ENCODE measurements around the gene PRKCE. TPM values are rescaled to one million over a fixed set of nuclear protein-coding genes. Genes with fewer than 3 reads are reported as not detected.

The PRKCE gene
- total RNA-seq, 6 experiments from 2014 or later, result 5.2 to 18.8 (median 11.0) TPM

DNA sequence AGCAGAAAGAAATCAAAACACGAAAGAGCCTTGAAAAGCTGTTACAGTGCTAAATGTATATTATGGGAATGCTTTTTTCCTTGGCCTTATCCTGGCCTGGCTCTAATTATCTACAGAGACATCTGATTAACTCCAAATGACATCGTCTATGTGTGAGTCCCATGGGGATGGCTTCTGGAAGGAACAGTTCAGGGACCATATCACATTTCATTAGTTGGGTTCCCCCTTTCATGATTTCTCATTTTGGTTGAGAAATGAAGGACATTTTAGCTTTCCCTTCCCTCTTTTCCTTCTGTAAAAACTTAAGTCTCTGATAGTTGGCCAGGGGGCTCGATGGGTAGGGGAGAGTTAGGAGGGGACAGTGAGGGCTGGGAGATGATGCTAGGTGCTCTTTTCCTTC, 116.7 kb downstream of the PRKCE start:
- intact Hi-C loops (cut with DNase I), result no loop called here
- WGBS (ENCODE audit: insufficient coverage, low coverage, low lambda C conversion rate, missing lambda C conversion rate), result 88% methylated on average over 2 of the region's 3 CpGs
- no peak overlapping the region for H3K27ac ChIP-seq
- no peaks in the 10 kb centered on the region for H3K9me3 ChIP-seq
- TF ChIP-seq, protein P1, sequence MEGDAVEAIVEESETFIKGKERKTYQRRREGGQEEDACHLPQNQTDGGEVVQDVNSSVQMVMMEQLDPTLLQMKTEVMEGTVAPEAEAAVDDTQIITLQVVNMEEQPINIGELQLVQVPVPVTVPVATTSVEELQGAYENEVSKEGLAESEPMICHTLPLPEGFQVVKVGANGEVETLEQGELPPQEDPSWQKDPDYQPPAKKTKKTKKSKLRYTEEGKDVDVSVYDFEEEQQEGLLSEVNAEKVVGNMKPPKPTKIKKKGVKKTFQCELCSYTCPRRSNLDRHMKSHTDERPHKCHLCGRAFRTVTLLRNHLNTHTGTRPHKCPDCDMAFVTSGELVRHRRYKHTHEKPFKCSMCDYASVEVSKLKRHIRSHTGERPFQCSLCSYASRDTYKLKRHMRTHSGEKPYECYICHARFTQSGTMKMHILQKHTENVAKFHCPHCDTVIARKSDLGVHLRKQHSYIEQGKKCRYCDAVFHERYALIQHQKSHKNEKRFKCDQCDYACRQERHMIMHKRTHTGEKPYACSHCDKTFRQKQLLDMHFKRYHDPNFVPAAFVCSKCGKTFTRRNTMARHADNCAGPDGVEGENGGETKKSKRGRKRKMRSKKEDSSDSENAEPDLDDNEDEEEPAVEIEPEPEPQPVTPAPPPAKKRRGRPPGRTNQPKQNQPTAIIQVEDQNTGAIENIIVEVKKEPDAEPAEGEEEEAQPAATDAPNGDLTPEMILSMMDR (IDR thresholded peaks at IDR 0.05), result no peak
- TF ChIP-seq POLR2A (IDR thresholded peaks at IDR 0.05), result no peak
- no peaks in the 10 kb centered on the region for H3K27me3 ChIP-seq
- H3K4me3 ChIP-seq, result no peak overlapping the region
- H3K4me1 ChIP-seq, result peaks cover 0 to 16% (median 6%) of the 10 kb centered on the region in 4 donors
- DNase-seq, result no peak
- ATAC-seq, result no peak
- H3K36me3 ChIP-seq, result no peaks in the 10 kb centered on the region

DNA sequence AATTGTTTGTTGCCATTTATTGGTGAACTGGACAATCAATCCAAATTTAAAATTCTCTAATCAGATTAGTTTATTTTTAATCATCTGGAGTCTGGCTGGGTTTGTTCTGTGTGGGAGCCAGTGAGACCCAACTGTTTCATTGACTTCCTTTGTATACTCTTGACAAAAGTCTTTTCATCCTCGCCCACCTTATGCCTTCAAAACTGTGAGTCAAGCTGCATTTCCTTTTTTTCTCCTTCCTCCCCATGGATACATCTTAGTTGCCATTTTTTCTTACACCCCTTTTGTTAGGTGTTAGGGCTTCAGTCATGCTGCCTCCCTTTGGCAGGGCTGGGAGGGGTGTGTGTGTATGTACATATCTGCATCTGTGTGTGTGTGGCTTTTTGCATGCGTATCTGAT, 117.6 kb downstream of the PRKCE start:
- ATAC-seq, result no peak
- intact Hi-C loops (cut with DNase I), result no loop called here
- TF ChIP-seq, protein P1 (IDR thresholded peaks at IDR 0.05), result no peak
- no peak for TF ChIP-seq POLR2A (IDR thresholded peaks at IDR 0.05)
- Histone ChIP-seq H3K9me3 (no peaks in the 10 kb centered on the region), H3K4me3 (no peak overlapping the region), H3K27ac (no peak overlapping the region), H3K36me3 (no peaks in the 10 kb centered on the region), H3K4me1 (peaks cover 0 to 16% (median 6%) of the 10 kb centered on the region in 4 donors), H3K27me3 (no peaks in the 10 kb centered on the region)
- DNase-seq, result no peak
- WGBS (ENCODE audit: insufficient coverage, low coverage, low lambda C conversion rate, missing lambda C conversion rate), result 95% methylated on average over 2 of the region's 2 CpGs

DNA sequence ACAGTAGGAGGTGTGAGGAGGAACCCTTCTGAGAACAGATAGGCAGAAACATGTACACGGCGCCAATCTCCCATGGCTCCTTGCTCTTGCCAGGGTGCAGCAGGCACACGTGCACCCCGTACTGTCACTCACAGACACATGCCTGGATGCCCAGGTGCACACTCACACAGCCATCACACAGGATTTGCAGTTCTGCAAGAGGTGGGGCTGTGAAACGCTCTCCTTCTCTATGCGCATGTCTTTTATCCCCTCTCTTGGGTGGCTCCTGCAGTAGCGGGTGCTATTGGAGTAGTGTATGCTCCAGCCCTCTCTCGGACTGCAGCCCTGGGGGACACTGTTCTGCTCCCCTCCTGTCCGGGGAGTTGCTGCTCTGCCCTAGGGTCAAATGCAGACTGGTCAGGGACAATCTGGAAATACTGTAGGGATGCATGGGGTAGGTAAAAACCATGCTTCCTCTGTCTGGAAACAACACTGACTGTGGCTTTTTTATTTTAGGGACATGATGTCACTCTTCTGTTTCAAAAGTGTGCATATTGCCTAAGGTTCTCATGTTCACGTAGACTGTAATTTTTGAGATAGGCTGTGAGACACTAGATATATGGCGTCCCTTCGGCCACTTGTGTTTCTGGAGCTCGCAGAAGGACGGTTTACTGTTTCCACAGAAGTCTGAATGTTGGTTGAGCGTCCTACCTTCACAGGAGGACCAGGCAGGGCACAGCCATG, 118.5 kb downstream of the PRKCE start:
- Histone ChIP-seq H3K36me3 (no peaks in the 10 kb centered on the region), H3K9me3 (no peaks in the 10 kb centered on the region), H3K4me1 (peaks cover 0 to 11% (median 6%) of the 10 kb centered on the region in 4 donors), H3K4me3 (no peak overlapping the region), H3K27ac (no peak overlapping the region), H3K27me3 (no peaks in the 10 kb centered on the region)
- TF ChIP-seq POLR2A (IDR thresholded peaks at IDR 0.05), result no peak
- 92% methylated on average over 7 of the region's 15 CpGs for WGBS (ENCODE audit: insufficient coverage, low coverage, low lambda C conversion rate, missing lambda C conversion rate)
- ATAC-seq, result no peak
- intact Hi-C loops (cut with DNase I), result loop anchor here in 1 of 2 donors (10.0 kb wide), 1 partner anchor 125 kb away; no protein-coding TSS in a partner anchor
- no peak for DNase-seq

DNA sequence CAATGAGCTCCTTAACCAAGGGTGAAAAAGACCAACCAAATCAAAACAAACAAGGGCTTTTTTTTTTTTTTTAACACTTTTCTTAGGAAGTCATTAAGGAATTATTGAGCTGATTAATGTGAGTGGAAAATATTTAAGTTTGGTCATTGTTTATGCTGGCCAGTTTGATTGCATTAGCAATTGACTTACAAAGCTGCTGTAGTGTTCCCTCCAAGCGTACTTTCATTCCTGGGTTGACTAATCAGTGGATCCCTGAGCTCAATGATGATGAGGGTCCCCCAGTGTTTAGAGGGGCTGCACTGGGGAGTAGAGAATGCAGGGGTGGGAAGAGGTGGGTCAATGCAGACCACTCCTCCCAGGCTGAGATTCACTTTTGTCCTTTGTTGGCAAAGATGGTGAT, 119.3 kb downstream of the PRKCE start:
- WGBS (ENCODE audit: insufficient coverage, low coverage, low lambda C conversion rate, missing lambda C conversion rate), result no CpG with 5 or more reads among the region's 1 CpG
- intact Hi-C loops (cut with DNase I), result loop anchor here in 1 of 2 donors (10.0 kb wide), 1 partner anchor 126 kb away; no protein-coding TSS in a partner anchor
- no peaks in the 10 kb centered on the region for H3K36me3 ChIP-seq
- no peak overlapping the region for H3K4me3 ChIP-seq
- TF ChIP-seq POLR2A (IDR thresholded peaks at IDR 0.05), result no peak
- TF ChIP-seq, protein P1 (IDR thresholded peaks at IDR 0.05), result no peak
- H3K9me3 ChIP-seq, result no peaks in the 10 kb centered on the region
- peak overlapping the region in 1 of 3 donors; percentile 5 for H3K27ac ChIP-seq
- peaks cover 0 to 5% (median 2%) of the 10 kb centered on the region in 4 donors for H3K4me1 ChIP-seq
- DNase-seq (no peak), ATAC-seq (no peak)
- no peaks in the 10 kb centered on the region for H3K27me3 ChIP-seq

DNA sequence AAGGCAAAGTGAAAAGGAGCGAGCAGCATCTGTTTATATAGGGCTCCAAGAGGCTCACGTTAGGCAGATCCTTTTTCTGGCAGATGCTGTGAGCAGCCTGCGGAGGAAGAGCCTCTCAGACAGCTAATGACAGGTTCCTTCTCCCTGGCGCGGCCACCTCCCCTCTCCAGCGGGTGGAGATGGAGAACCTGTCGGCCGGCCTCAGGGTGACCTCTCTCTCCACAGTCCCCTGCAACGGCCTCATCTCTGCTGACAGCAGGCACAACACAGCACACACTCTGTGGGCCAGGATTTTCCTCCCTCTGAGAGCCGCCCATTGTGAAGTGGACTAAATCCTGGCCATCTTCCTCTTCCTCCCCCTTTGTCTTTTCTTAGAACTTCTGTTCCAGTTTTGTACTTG, 119.8 kb downstream of the PRKCE start:
- DNase-seq (peak in 1 of 3 donors; percentile 42), ATAC-seq (peak; percentile 58 to 73 (median 63))
- TF ChIP-seq, protein P1 (IDR thresholded peaks at IDR 0.05), result no peak
- no peak for TF ChIP-seq POLR2A (IDR thresholded peaks at IDR 0.05)
- H3K9me3 ChIP-seq, result no peaks in the 10 kb centered on the region
- H3K27ac ChIP-seq, result peak overlapping the region in 1 of 3 donors; percentile 5
- H3K4me1 ChIP-seq, result peaks cover 0 to under 1% (median 0%) of the 10 kb centered on the region in 4 donors
- intact Hi-C loops (cut with DNase I), result loop anchor here in 1 of 2 donors (10.0 kb wide), 1 partner anchor 126 kb away; no protein-coding TSS in a partner anchor
- no peak overlapping the region for H3K4me3 ChIP-seq
- H3K27me3 ChIP-seq, result no peaks in the 10 kb centered on the region
- H3K36me3 ChIP-seq, result no peaks in the 10 kb centered on the region
- WGBS (ENCODE audit: insufficient coverage, low coverage, low lambda C conversion rate, missing lambda C conversion rate), result 70% methylated on average over 3 of the region's 10 CpGs
